Head of caudate nucleus (tissue), 42 donors: ENCODE data around the gene PITX1.

ENCODE experiments used
- DNase-seq, 42 donors: peaks; one replicate each; pipeline versions ENCODE4 v3.0.0 to v3.0.0-alpha.2; 2020 to 2021; ENCODE audit warnings: mixed read lengths in 7 of 42
- intact Hi-C: fragments of 100-400 bp; cut with DNase I; formaldehyde crosslinking; loops from one replicate; pipeline ENCODE4 v1.15.0; 2022

PITX1 gene

DNA sequence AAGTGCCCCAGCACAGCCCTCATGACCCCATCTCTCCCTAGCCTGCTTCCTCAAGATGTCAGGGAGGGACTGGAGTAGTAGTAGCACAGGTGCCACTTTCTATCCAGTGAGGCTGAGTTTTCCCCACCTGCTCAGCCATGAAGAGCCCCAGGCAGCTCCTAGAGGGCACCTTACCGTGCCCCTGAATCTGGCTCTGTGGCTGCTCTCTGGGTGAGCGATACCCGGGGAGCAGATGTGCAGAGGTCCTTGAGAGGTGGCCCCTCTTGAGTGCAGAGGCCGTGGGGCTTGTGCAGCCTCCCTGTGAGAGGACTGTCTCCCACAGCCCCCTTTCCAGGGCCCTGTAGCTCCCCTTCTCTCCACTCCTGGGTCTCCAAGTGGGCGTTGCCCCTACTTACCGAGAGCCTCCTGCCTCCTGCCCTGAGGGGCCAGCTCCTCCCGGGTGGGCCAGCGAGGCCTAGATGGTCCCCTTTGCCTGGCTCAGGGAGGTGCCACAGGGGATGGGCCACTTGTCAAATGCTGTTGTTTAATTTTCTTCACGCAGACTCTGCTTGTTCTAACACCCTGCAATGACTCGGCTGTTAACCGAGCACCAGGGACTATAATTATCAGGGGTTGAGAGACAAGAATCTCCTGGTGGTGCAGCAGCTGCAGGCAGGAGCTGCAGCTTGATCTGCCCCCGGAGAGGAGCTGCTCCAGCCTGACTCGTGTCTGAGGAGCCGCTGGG is 29.6 kb upstream of the PITX1 start:
- intact Hi-C loops: no loop called here
- peak in 9 of 42 donors; percentile 15 to 43 (median 26) for DNase-seq

- no peak for DNase-seq
- intact Hi-C loops: no loop called here
Observed at GRCh38 chr5:135063056-135063445, 29.0 kb upstream of the PITX1 start.

GRCh38 chr5:135062216-135063055 is 28.4 kb upstream of the PITX1 start:
- intact Hi-C loops: no loop called here

DNA sequence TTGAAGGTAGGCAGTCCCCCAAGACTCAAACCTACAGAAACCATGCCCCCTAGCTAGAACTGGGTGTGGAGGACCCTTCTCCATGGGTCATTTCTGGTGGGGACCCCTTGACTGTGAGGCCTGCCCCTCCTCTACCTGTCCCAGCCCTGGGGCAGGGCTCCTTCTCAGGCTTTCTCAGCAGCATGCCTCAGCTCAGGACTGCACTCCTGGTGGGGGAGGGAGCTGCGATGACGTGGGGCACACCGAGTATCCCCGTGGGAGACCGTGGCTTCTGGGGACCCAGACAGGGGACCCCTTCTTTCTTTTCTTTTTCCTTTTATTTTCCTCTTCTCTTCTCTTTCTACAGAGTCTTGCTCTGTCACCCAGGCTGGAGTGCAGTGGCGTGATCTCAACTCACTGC is 27.0 kb upstream of the PITX1 start:
- DNase-seq: no peak
- intact Hi-C loops: no loop called here

More at GRCh38 chr5:135062216-135063055, 28.4 kb upstream of the PITX1 start:
- DNase-seq: no peak

- intact Hi-C loops: no loop called here
- DNase-seq: no peak
Observed at GRCh38 chr5:135060021-135060420, 26.0 kb upstream of the PITX1 start.

- intact Hi-C loops: no loop called here
- no peak for DNase-seq
Observed at GRCh38 chr5:135059000-135059923, 25.2 kb upstream of the PITX1 start.

DNA sequence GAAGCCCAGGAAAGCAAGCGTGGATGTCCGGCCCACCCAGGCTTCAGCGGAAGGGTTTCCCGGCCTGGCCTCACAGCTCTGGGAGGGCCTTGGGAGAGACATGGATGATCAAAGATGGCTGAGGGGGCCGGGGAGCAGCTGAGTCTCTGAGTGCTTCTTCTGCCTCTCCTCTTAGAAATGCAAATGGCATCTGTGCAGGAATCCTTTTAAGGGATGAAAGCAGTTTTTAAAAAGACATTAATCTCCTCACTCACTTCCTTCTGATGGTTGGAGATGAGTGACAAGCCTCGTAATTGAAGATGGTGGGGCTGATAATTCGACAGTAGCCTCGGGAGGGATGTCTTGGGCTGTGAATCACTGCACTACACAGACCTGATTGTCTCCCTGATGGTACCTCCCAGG is 24.3 kb upstream of the PITX1 start:
- intact Hi-C loops: no loop called here
- DNase-seq: no peak

DNA sequence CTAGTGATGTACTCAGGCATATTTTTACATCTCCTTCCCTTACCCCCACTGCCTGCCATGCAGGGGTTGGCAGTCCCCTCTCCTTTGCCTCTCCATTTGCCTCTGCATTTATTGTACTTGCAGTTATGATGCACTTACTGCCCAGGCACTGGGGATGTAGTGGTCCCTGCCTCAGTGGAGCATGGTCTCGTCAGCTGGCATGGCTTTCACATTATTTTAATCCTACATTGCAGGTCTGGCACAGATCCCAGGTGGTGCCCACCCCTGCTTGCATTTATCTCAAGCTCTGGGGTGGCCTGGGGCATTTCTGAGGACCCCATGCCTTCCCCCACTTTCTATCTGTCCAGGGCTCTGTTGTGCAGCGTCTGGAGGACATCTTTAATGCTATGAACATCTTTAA is 23.2 kb upstream of the PITX1 start:
- intact Hi-C loops: no loop called here
- DNase-seq: no peak

- DNase-seq: no peak
- intact Hi-C loops: no loop called here
Observed at GRCh38 chr5:135056316-135057030, 22.4 kb upstream of the PITX1 start.

DNA sequence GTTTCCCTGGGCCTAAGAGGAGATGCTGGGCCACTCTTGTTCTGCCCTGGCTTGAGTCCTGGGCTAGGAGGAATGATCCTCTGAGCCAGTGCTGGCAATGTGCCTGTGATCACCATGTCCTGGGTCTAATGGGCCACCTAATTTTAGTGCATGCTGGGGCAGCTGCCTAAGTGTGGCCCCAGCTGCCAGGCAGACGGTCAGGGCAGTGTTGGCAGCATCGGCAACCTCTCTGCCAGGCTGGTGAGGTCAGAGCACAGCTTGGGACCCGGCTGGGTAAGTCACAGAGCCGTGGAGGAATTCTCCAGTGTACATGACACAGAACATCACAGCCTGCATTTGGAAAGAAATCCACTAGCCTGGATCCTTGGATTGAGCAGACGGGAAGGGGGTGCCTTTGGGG is 21.4 kb upstream of the PITX1 start:
- intact Hi-C loops: no loop called here
- DNase-seq: peak in 1 of 42 donors; percentile 37

DNA sequence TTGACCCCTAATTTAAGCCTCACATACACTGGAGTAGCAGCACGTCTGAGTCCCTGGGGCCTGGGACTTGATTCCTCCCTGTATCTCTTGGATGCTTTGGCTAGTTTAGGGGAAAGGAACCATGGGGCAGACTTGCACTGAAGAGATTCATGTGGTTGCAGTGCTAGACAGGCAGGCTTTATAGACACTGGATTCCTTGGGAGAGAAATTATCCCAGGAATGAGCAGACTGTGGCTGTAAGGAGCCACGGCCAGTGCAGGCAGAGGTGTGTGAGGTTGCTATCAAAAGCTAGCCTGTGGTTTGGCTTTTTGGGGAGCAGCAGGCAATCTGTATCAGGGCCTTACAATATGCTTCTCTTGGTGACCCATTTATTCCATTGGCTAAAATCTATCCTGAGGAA is 20.5 kb upstream of the PITX1 start:
- no peak for DNase-seq
- intact Hi-C loops: no loop called here

DNA sequence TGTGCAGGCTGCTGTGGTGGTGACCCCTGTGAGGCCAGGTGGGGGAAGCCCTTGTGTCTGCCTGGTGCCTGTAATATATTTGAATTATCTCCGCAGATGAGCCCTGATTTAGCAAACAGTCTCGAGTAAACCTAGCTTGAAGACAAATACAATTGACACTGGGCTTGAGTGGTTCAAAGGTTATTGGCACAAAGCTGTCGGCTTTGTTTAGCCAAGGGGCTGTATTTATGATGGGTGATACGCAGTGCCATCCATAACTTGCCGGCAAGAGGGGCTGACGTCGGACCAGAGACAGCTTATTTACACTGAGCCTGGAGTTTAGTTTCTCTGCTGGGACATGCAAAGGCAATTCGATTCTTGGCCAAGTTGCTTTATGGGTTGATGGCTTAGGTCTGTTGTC is 20.0 kb upstream of the PITX1 start:
- no peak for DNase-seq
- intact Hi-C loops: no loop called here

GRCh38 chr5:135053278-135053677 is 19.2 kb upstream of the PITX1 start:
- intact Hi-C loops: no loop called here

DNA sequence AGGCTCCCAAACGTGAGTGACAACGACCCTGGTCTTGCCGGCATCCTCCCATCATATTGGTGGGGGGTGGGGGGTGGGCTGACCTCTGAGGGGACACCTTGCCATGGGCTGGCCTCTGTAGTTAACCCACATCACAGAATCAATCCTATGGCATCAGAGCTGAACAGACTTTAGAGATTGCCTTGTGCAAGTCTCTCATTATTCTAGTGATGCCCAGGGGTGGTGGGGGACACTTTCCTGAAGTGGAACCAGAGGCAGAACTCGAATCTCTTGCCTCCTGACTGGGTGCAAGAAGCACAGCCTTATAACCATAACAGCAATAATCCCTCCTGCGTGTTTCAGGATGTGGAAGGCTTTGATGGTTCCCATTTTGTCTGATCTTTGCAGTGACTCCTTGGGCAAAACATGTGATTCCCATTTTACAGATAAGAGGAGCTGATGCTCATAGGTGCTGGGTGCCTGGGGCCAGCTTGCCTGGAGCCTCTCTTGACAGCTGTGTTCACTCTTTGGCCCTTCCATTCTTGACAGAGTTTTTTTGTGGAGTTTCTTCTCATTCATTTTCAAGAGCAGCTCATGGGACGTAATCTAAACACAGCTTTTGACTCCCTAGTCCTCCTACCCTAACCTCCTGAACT is 18.6 kb upstream of the PITX1 start:
- intact Hi-C loops: no loop called here
- no peak for DNase-seq

More at GRCh38 chr5:135053278-135053677, 19.2 kb upstream of the PITX1 start:
- no peak for DNase-seq

DNA sequence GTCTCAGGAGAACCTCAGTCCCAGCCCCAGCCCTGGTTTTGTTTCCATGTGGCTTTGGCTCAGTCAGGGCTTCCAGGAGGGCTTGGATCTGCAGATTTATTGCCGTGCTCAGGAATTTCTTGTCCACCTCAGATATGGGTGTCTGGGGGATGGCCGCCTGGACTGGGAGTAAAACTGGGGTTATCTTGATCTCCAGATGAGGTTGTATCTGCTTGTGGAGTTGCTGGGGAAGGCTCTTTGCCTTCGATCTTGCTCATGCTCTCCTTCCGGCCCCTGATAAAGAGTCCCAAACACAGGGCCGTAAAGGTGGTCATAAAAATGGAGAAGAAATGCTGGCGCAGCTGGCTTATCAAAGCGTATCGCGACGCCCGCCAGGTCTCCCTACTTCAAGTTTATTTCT is 17.8 kb upstream of the PITX1 start:
- intact Hi-C loops: no loop called here
- no peak for DNase-seq

- DNase-seq: no peak
- intact Hi-C loops: no loop called here
Observed at GRCh38 chr5:135051399-135051798, 17.4 kb upstream of the PITX1 start.

DNA sequence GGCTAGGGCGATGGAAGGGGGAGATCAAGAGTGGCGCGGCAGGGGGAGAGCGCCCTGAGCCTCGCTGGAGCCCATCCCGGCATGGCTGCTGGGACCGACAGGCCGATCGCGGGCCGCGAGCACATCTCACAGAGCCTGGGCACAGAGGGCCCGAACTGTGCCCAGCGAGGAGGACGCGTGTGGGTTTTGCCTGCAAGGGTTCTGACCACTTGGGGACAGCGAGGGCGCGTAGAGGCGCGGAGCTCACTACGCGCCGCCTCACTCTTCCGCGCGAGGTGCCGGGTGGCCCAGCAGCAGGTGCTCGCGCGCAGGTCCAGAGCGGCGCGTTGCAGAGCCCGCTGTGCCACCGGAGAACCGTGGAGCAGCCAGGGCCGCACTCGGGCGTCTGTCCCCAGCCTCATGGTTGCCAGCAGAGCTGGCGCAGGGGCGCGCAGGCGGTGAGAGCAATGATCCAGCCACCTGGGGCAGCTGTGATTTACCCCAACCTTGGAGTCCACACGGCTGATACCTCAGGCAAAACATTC is 16.3 kb upstream of the PITX1 start:
- no peak for DNase-seq
- intact Hi-C loops: no loop called here

DNA sequence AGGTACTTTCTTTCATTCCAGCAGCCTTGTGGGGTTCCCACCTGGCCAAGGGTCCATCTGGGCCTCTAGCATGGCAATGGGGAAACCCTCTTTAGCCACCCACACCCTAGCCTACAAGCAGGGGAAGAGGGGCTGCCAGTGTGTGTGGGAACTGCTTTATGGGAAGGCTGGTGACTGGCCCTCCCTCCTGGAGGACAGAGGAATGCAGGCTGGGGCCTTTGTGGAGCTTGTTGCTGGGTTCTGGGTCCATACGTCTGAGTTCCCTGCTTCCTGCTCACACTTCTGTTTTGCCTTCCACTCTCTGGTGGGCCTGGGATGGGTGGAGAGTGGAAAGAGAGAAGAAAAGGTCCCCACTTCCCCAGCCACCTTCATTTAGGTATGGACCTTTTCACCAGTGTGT is 14.9 kb upstream of the PITX1 start:
- intact Hi-C loops: no loop called here
- no peak for DNase-seq
